H9 (cell line): Measurements from ENCODE around the gene KCNJ10. TPM values are rescaled to one million over a fixed set of nuclear protein-coding genes. Genes with fewer than 3 reads are reported as not detected.

Experiments
- DNase-seq: peaks from one replicate; pipeline ENCODE4 v3.0.0-alpha.2; 2017
- H2AFZ ChIP-seq: one replicate; pipeline ENCODE4 v1.6.1; 2013; ENCODE audit warnings: mild to moderate bottlenecking, low read length, control low read depth, moderate library complexity
- H2AK5ac ChIP-seq: 2 replicates; pipeline ENCODE4 v1.6.1; 2013; ENCODE audit warnings: low read length, control low read depth, mixed read lengths; ENCODE audit not compliant: insufficient read length
- H2BK120ac ChIP-seq: one replicate; pipeline ENCODE4 v1.6.1; 2013; ENCODE audit warnings: low read depth, mild to moderate bottlenecking, low read length, control low read depth, inconsistent platforms; ENCODE audit not compliant: poor library complexity, severe bottlenecking
- H2BK12ac ChIP-seq: 2 replicates; pipeline ENCODE4 v1.6.1; 2013; ENCODE audit warnings: low read length, control low read depth, mixed read lengths, low read depth; ENCODE audit not compliant: insufficient read length
- H2BK15ac ChIP-seq: 2 replicates; pipeline ENCODE4 v1.6.1; 2013; ENCODE audit warnings: low read depth, low read length, control low read depth
- H2BK20ac ChIP-seq: one replicate; pipeline ENCODE4 v1.6.1; 2013; ENCODE audit warnings: low read depth, mild to moderate bottlenecking, low read length, control low read depth, inconsistent platforms; ENCODE audit not compliant: poor library complexity, severe bottlenecking
- H2BK5ac ChIP-seq: 2 replicates; pipeline ENCODE4 v1.6.1; 2013; ENCODE audit warnings: low read length, control low read depth, mixed read lengths; ENCODE audit not compliant: insufficient read length
- H3K14ac ChIP-seq: 2 replicates; pipeline ENCODE4 v1.6.1; 2013; ENCODE audit warnings: low read length, control low read depth; ENCODE audit not compliant: insufficient read depth
- H3K18ac ChIP-seq: 2 replicates; pipeline ENCODE4 v1.6.1; 2013; ENCODE audit warnings: low read depth, mild to moderate bottlenecking, mixed read lengths, low read length, control low read depth; ENCODE audit not compliant: insufficient read length
- H3K23ac ChIP-seq: 2 replicates; pipeline ENCODE4 v1.6.1; 2013; ENCODE audit warnings: low read length, control low read depth, mixed read lengths, low read depth; ENCODE audit not compliant: insufficient read length
- H3K23me2 ChIP-seq: 2 replicates; pipeline ENCODE4 v1.6.1; 2013; ENCODE audit warnings: low read depth, mild to moderate bottlenecking, mixed read lengths, low read length, control low read depth; ENCODE audit not compliant: insufficient read length, poor library complexity, severe bottlenecking
- H3K27ac ChIP-seq: 2 replicates; pipeline ENCODE4 v1.5.1; 2013; ENCODE audit warnings: low read length, control low read depth, mixed read lengths, low read depth; ENCODE audit not compliant: insufficient read length
- H3K27me3 ChIP-seq: 2 replicates; pipeline ENCODE4 v1.6.1; 2013; ENCODE audit warnings: low read length, control low read depth, inconsistent platforms; ENCODE audit not compliant: insufficient read depth
- H3K4ac ChIP-seq: 2 replicates; pipeline ENCODE4 v1.6.1; 2013; ENCODE audit warnings: low read depth, mild to moderate bottlenecking, control low read depth, inconsistent platforms, low read length, moderate library complexity
- H3K4me1 ChIP-seq: 2 replicates; pipeline ENCODE4 v1.6.1; 2013; ENCODE audit warnings: low read length, control low read depth, inconsistent platforms; ENCODE audit not compliant: insufficient read depth
- H3K4me2 ChIP-seq: 2 replicates; pipeline ENCODE4 v1.6.1; 2013; ENCODE audit warnings: low read length, control low read depth, mixed read lengths; ENCODE audit not compliant: insufficient read length, insufficient read depth
- H3K56ac ChIP-seq: 2 replicates; pipeline ENCODE4 v1.6.1; 2013; ENCODE audit warnings: low read depth, mild to moderate bottlenecking, mixed read lengths, low read length, control low read depth; ENCODE audit not compliant: insufficient read length
- H3K79me1 ChIP-seq: 2 replicates; pipeline ENCODE4 v1.6.1; 2013; ENCODE audit warnings: low read depth, mild to moderate bottlenecking, moderate library complexity, low read length, control low read depth, inconsistent platforms; ENCODE audit not compliant: insufficient read depth, poor library complexity, severe bottlenecking
- H3K79me2 ChIP-seq: 2 replicates; pipeline ENCODE4 v1.6.1; 2013; ENCODE audit warnings: low read length, control low read depth, inconsistent platforms; ENCODE audit not compliant: insufficient read depth
- H3K9ac ChIP-seq: 2 replicates; pipeline ENCODE4 v1.6.1; 2013; ENCODE audit warnings: low read length, control low read depth, mixed read lengths; ENCODE audit not compliant: insufficient read length; ENCODE audit errors: extremely low read depth
- H3K9me3 ChIP-seq: one replicate; pipeline ENCODE4 v1.6.1; 2013; ENCODE audit warnings: low read depth, low read length, inconsistent platforms; ENCODE audit not compliant: control insufficient read depth
- H3T11ph ChIP-seq: one replicate; pipeline ENCODE4 v1.6.1; 2013; ENCODE audit warnings: mild to moderate bottlenecking, low read length, control low read depth, inconsistent platforms
- H4K20me1 ChIP-seq: one replicate; pipeline ENCODE4 v1.6.1; 2013; ENCODE audit not compliant: control insufficient read depth, insufficient read length, insufficient read depth
- H4K5ac ChIP-seq: 2 replicates; pipeline ENCODE4 v1.6.1; 2013; ENCODE audit warnings: low read depth, mild to moderate bottlenecking, mixed read lengths, low read length, control low read depth; ENCODE audit not compliant: insufficient read length
- H4K8ac ChIP-seq: replicated peaks from 2 replicates; pipeline ENCODE4 v1.6.1; 2013; ENCODE audit warnings: low read length, control low read depth, mixed read lengths, low read depth; ENCODE audit not compliant: insufficient read length
- H4K91ac ChIP-seq: 2 replicates; pipeline ENCODE4 v1.6.1; 2013; ENCODE audit warnings: low read depth, mild to moderate bottlenecking, moderate library complexity, mixed read lengths, low read length, control low read depth; ENCODE audit not compliant: insufficient read length
- H3K27ac Mint-ChIP-seq, 3 experiments: 2 replicates in 2 of 3; 3 replicates in 1 of 3; pipeline ENCODE4 v1.8.0; 2020 to 2021; ENCODE audit warnings: mixed read lengths in 3 of 3, mild to moderate bottlenecking in 1 of 3, moderate library complexity in 1 of 3
- H3K27me3 Mint-ChIP-seq: 2 replicates; pipeline ENCODE4 v1.8.0; 2021; ENCODE audit warnings: low read depth, mild to moderate bottlenecking, moderate library complexity, mixed read lengths
- H3K36me3 Mint-ChIP-seq, 3 experiments: 2 replicates in 2 of 3; 3 replicates in 1 of 3; pipeline ENCODE4 v1.8.0; 2020 to 2021; ENCODE audit warnings: low read depth in 3 of 3, mixed read lengths in 3 of 3; ENCODE audit not compliant: insufficient read depth in 1 of 3
- H3K4me1 Mint-ChIP-seq, 2 experiments: 2 replicates each; pipeline ENCODE4 v1.8.0; 2020; ENCODE audit warnings: mixed read lengths in 2 of 2
- H3K4me3 Mint-ChIP-seq, 2 experiments: 2 replicates in 1 of 2; 3 replicates in 1 of 2; pipeline ENCODE4 v1.8.0; 2020 to 2021; ENCODE audit warnings: mild to moderate bottlenecking in 2 of 2, mixed read lengths in 2 of 2, moderate library complexity in 1 of 2
- H3K9me3 Mint-ChIP-seq, 2 experiments: 2 replicates in 1 of 2; 3 replicates in 1 of 2; pipeline ENCODE4 v1.8.0; 2020; ENCODE audit warnings: mild to moderate bottlenecking in 2 of 2, mixed read lengths in 2 of 2, moderate library complexity in 1 of 2
- WGBS: extraction: QIAGEN DNeasy Blood & Tissue Kit; methylation state at CpG from one replicate; pipeline ENCODE4 v1.1.7; 2013; ENCODE audit warnings: missing lambda C conversion rate, low lambda C conversion rate, mixed read lengths; ENCODE audit not compliant: insufficient read length; ENCODE audit errors: extremely low coverage; 5-methylcytosine and 5-hydroxymethylcytosine counted together
- total RNA-seq: library from RNA; stranded (reverse); gene quantifications from 2 replicates; pipeline ENCODE4 v1.2.1, GENCODE V29; 2021
- TF ChIP-seq, protein P1 (sequence below): fragments of 200-600 bp; sonication (generic); conservative IDR thresholded peaks from 3 replicates; pipeline ENCODE4 v1.8.0; 2021; ENCODE audit warnings: antibody characterized with exemption, mild to moderate bottlenecking

KCNJ10 gene
- total RNA-seq, 1 experiment from 2014 or later = 0.44 TPM

DNA sequence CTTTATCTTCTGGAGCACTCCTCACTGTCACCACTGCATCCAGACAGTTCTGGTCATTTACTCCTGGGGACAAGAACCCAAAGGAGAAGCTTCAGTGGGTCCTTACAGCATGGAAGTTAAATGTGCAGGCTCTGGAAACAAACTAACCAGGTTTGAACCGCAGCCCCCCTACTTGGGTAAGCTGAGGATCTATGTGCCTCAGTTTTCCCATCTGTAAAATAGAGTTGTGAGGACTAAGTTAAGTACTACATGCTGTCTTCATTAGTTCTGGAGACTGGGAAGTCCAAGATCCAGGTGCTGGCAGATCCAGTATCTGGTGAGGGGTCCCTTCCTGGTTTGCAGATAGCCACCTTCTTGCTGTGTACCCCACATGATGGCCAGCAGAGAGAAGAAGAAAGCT lies 37.6 kb upstream of the KCNJ10 start:
- Histone ChIP-seq H3K9me3 (no peaks in the 10 kb centered on the region), H3T11ph (no peak overlapping the region), H2BK5ac (no peak overlapping the region), H3K9ac (no peak overlapping the region), H3K18ac (no peak overlapping the region), H2BK15ac (no peak overlapping the region), H3K4me1 (peaks cover 8% of the 10 kb centered on the region; the same call in 1 of the 2 replicates), H2BK20ac (no peak overlapping the region), H3K79me2 (no peaks in the 10 kb centered on the region), H3K27me3 (no peaks in the 10 kb centered on the region), H2AK5ac (no peak overlapping the region), H4K91ac (no peak overlapping the region), H4K8ac (no peak overlapping the region), H3K4me2 (no peak overlapping the region), H4K5ac (no peak overlapping the region), H2BK120ac (no peak overlapping the region), H3K23me2 (no peaks in the 10 kb centered on the region), H2BK12ac (no peak overlapping the region), H2AFZ (no peak overlapping the region), H3K79me1 (no peaks in the 10 kb centered on the region), H3K4ac (no peak overlapping the region), H3K27ac (no peak overlapping the region), H3K14ac (no peak overlapping the region), H3K23ac (no peak overlapping the region), H3K56ac (no peak overlapping the region), H4K20me1 (no peaks in the 10 kb centered on the region)
- H3K27ac Mint-ChIP-seq = no peak overlapping the region
- no peaks in the 10 kb centered on the region; a peak in 1 of 5 replicates for H3K9me3 Mint-ChIP-seq
- H3K27me3 Mint-ChIP-seq = peaks cover 5% of the 10 kb centered on the region
- DNase-seq = no peak
- no CpG with 5 or more reads among the region's 1 CpG for WGBS
- H3K36me3 Mint-ChIP-seq = no peaks in the 10 kb centered on the region; a peak in 1 of 7 replicates
- no peak overlapping the region for H3K4me3 Mint-ChIP-seq
- TF ChIP-seq, protein P1, sequence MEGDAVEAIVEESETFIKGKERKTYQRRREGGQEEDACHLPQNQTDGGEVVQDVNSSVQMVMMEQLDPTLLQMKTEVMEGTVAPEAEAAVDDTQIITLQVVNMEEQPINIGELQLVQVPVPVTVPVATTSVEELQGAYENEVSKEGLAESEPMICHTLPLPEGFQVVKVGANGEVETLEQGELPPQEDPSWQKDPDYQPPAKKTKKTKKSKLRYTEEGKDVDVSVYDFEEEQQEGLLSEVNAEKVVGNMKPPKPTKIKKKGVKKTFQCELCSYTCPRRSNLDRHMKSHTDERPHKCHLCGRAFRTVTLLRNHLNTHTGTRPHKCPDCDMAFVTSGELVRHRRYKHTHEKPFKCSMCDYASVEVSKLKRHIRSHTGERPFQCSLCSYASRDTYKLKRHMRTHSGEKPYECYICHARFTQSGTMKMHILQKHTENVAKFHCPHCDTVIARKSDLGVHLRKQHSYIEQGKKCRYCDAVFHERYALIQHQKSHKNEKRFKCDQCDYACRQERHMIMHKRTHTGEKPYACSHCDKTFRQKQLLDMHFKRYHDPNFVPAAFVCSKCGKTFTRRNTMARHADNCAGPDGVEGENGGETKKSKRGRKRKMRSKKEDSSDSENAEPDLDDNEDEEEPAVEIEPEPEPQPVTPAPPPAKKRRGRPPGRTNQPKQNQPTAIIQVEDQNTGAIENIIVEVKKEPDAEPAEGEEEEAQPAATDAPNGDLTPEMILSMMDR = no peak
- peaks cover 41 to 59% of the 10 kb centered on the region in 2 experiments for H3K4me1 Mint-ChIP-seq
